ENCODE measurements around the gene SH2D3C. TPM values are rescaled to one million over a fixed set of nuclear protein-coding genes. Genes with fewer than 3 reads are reported as not detected.

Gene SH2D3C
- total and polyA plus RNA-seq, 2 of the 8 experiments (the other 6 are each of a cell fraction or from before 2014, with no cell fraction given), result 6.4 to 8.1 TPM

- DNase-seq (ENCODE audit: low read depth in 1 of 2, low spot score in 2 of 2) (no peak), FAIRE-seq (no peak)
- H3K23ac ChIP-seq (ENCODE audit: insufficient read length), result no peak overlapping the region
- H2BK20ac ChIP-seq (ENCODE audit: low read length), result 0 out of 2 replicates have a peak overlapping the region, but pooled peaks have one; percentile 10
- H3K18ac ChIP-seq (ENCODE audit: extremely low read depth, low read length), result no peak overlapping the region
- no peak overlapping the region for H2AK5ac ChIP-seq (ENCODE audit: low read depth, low read length)
- H3K9me3 ChIP-seq (ENCODE audit: insufficient read depth in 2 of 2, low read depth in 1 of 2, low read length in 1 of 2), result no peaks in the 10 kb centered on the region
- no peak overlapping the region for H3K4me2 ChIP-seq (ENCODE audit: insufficient read depth in 1 of 2, low read depth in 2 of 2, low read length in 2 of 2)
- H4K5ac ChIP-seq (ENCODE audit: insufficient read length, low read depth, low read length), result no peak overlapping the region
- peak overlapping the region; percentile 83; the same call in 1 of the 2 replicates for H2BK12ac ChIP-seq (ENCODE audit: low read depth, low read length)
- no peaks in the 10 kb centered on the region for H3K79me2 ChIP-seq (ENCODE audit: control insufficient read depth in 1 of 2, insufficient read depth in 2 of 2, low read length in 2 of 2)
- H3K4me1 ChIP-seq (replicated peaks in 1 of 4; ENCODE audit: control insufficient read depth in 3 of 4, insufficient read depth in 4 of 4, low read length in 3 of 4), result peaks cover 0 to 23% (median 16%) of the 10 kb centered on the region in 4 experiments; a peak in 6 of 7 replicates
- H3K4ac ChIP-seq (replicated peaks; ENCODE audit: insufficient read length, low read depth, low read length), result no peak overlapping the region
- no peak overlapping the region for H2BK120ac ChIP-seq (replicated peaks; ENCODE audit: low read depth, low read length)
- no peak overlapping the region for H4K8ac ChIP-seq (ENCODE audit: extremely low read depth, insufficient read depth, low read length)
- peaks cover 3% of the 10 kb centered on the region; the same call in 1 of the 2 replicates for H3K23me2 ChIP-seq (ENCODE audit: low read depth, low read length)
- H3K9ac ChIP-seq (replicated peaks in 1 of 4; ENCODE audit: extremely low read depth in 1 of 4, low read depth in 3 of 4, low read length in 3 of 4), result no peak overlapping the region
- H2BK5ac ChIP-seq (ENCODE audit: low read depth, low read length), result no peak overlapping the region
- no peaks in the 10 kb centered on the region for H4K20me1 ChIP-seq (replicated peaks in 1 of 2; ENCODE audit: control insufficient read depth in 1 of 2, insufficient read depth in 2 of 2, low read length in 2 of 2)
- CTCF ChIA-PET (ENCODE audit: partially characterized antibody), result interaction anchor here (1.0 to 1.6 kb wide), 2 partner anchors 9 to 14 kb away, joined by 3 to 5 read pairs; partner anchors contain the start of gene TOR2A
- no peak overlapping the region for H3K56ac ChIP-seq (replicated peaks; ENCODE audit: insufficient read length, low read depth, low read length)
- no peaks in the 10 kb centered on the region for H3K36me3 ChIP-seq (ENCODE audit: control insufficient read depth in 2 of 4, insufficient read depth in 4 of 4, low read length in 3 of 4)
- H2AFZ ChIP-seq (ENCODE audit: low read length), result no peak overlapping the region
- no peak overlapping the region for H3K27ac ChIP-seq (ENCODE audit: low read depth, low read length)
- POLR2A ChIA-PET (ENCODE audit: partially characterized antibody), result no interaction called here
- H3K27me3 ChIP-seq (replicated peaks in 1 of 4; ENCODE audit: control insufficient read depth in 3 of 4, extremely low read depth in 1 of 4, insufficient read depth in 3 of 4, low read length in 3 of 4), result no peaks in the 10 kb centered on the region
- peak overlapping the region; percentile 4; the same call in 1 of the 2 replicates for H2BK15ac ChIP-seq (ENCODE audit: low read length)
- no peak overlapping the region for H4K91ac ChIP-seq (replicated peaks; ENCODE audit: insufficient read length, low read length)
- no peaks in the 10 kb centered on the region for H3K79me1 ChIP-seq (ENCODE audit: low read depth, low read length)
- no peak overlapping the region for H3K14ac ChIP-seq (ENCODE audit: insufficient read length)
- no peak overlapping the region for H3K4me3 ChIP-seq (ENCODE audit: extremely low read depth in 1 of 4, insufficient read depth in 2 of 4, low read depth in 3 of 4, low read length in 4 of 4)
- TF ChIP-seq SAP30 (IDR thresholded peaks at IDR 0.05; ENCODE audit: insufficient read depth, insufficient replicate concordance, low read length) (no peak), E2F6 (IDR thresholded peaks at IDR 0.05) (no peak)
Observed at GRCh38 chr9:127720865-127721227, 57.6 kb downstream of the SH2D3C start.
